Measurements from ENCODE around the gene F7. TPM values are rescaled to one million over a fixed set of nuclear protein-coding genes. Genes with fewer than 3 reads are reported as not detected.

F7 gene
- total and polyA plus RNA-seq, 2 donors (not counting 3 experiments of a cell fraction or from before 2014, with no cell fraction given): not detected

GRCh38 chr13:113121183-113121927 lies 15.8 kb downstream of the F7 start:
- no peaks in the 10 kb centered on the region for H3K9me3 ChIP-seq (replicated peaks; ENCODE audit: control insufficient read depth, insufficient read depth, low read length)
- CTCF ChIA-PET: no interaction called here
- H3K9me1 ChIP-seq (replicated peaks; ENCODE audit: control insufficient read depth, extremely low read depth, insufficient read depth, low read length): no peaks in the 10 kb centered on the region
- no peak overlapping the region for H3K4me3 ChIP-seq (replicated peaks in 1 of 3; ENCODE audit: insufficient read depth in 1 of 3, low read depth in 1 of 3, low read length in 3 of 3)
- no peak overlapping the region for H3K27ac ChIP-seq (ENCODE audit: insufficient read depth, low read depth, low read length)
- BruUV-seq (replicated peaks): no TSS peak
- H3K4me2 ChIP-seq (ENCODE audit: insufficient read depth, low read length): no peak overlapping the region
- no peaks in the 10 kb centered on the region for H4K20me1 ChIP-seq (replicated peaks; ENCODE audit: control insufficient read depth, extremely low read depth, insufficient read depth, low read length)
- no peaks in the 10 kb centered on the region for H3K27me3 ChIP-seq (ENCODE audit: control insufficient read depth in 2 of 2, insufficient read depth in 2 of 2, low read length in 2 of 2)
- no peak for DNase-seq (ENCODE audit: low read depth, low spot score)
- POLR2A ChIA-PET: no interaction called here
- H3K9ac ChIP-seq (replicated peaks; ENCODE audit: extremely low read depth, insufficient read depth, low read length): no peak overlapping the region
- intact Hi-C loops (cut with micrococcal nuclease): no loop called here
- no peak for FAIRE-seq
- no peak overlapping the region for H2AFZ ChIP-seq (ENCODE audit: low read depth, low read length)
- no peaks in the 10 kb centered on the region for H3K79me2 ChIP-seq (ENCODE audit: control insufficient read depth, insufficient read depth, low read length)
- H3K4me1 ChIP-seq (ENCODE audit: control insufficient read depth, extremely low read depth, insufficient read depth, low read length): no peaks in the 10 kb centered on the region
- dilution Hi-C loops (cut with MboI; ENCODE audit: extremely low pct_ligation_motif_present, low sequenced_read_pairs): no loop called here
- no peaks in the 10 kb centered on the region for H3K36me3 ChIP-seq (ENCODE audit: control insufficient read depth in 2 of 2, extremely low read depth in 1 of 2, insufficient read depth in 2 of 2, low read length in 2 of 2)
- TF ChIP-seq MAX (IDR thresholded peaks at IDR 0.05; ENCODE audit: insufficient read depth, insufficient read length) (no peak), GATA2 (IDR thresholded peaks at IDR 0.05; ENCODE audit: insufficient read depth, insufficient read length, low read depth, low read length) (no peak), FOS (IDR thresholded peaks at IDR 0.05; ENCODE audit: borderline replicate concordance, insufficient read depth, low read length) (no peak), EZH2 (IDR thresholded peaks at IDR 0.05; ENCODE audit: borderline replicate concordance, low read depth, low read length, severe bottlenecking) (no peak), POLR2A (IDR thresholded peaks at IDR 0.05; ENCODE audit: low read depth, low read length) (no peak), JUN (IDR thresholded peaks at IDR 0.05; ENCODE audit: borderline replicate concordance, insufficient read depth, insufficient read length, low read depth) (no peak), POLR2AphosphoS5 (IDR thresholded peaks at IDR 0.05; ENCODE audit: insufficient read depth, low read depth, low read length) (no peak), CTCF (IDR thresholded peaks at IDR 0.05; ENCODE audit: extremely low read depth in 1 of 2, insufficient read depth in 1 of 2, low read depth in 1 of 2, low read length in 2 of 2) (no peak), MYC (IDR thresholded peaks at IDR 0.05; ENCODE audit: low read depth, low read length) (no peak)
